ENCODE data around the gene ETV7.
"Not testable (repeated sequence)": the region's sequence is repeated elsewhere in the genome, so short reads cannot be mapped to it uniquely, and the experiment has no call there.

Gene ETV7

GRCh38 chr6:36414481-36414880, 27.0 kb upstream of the ETV7 start:
- H3K4me1 ChIP-seq (ENCODE audit: insufficient read depth, low read length) = no peaks in the 10 kb centered on the region
- H3K9ac ChIP-seq (ENCODE audit: low read length) = no peak overlapping the region
- no peaks in the 10 kb centered on the region for H3K36me3 ChIP-seq (ENCODE audit: insufficient read depth, low read length)
- no peak overlapping the region for H3K27ac ChIP-seq (ENCODE audit: low read depth, low read length)
- no peaks in the 10 kb centered on the region for H3K27me3 ChIP-seq (ENCODE audit: control insufficient read depth in 1 of 2, insufficient read depth in 2 of 2, low read length in 2 of 2)
- no peaks in the 10 kb centered on the region for H3K9me3 ChIP-seq (ENCODE audit: low read length)
- no peak overlapping the region for H3K4me3 ChIP-seq (ENCODE audit: low read depth in 1 of 2, low read length in 2 of 2)

GRCh38 chr6:36413489-36414480, 26.3 kb upstream of the ETV7 start:
- H3K36me3 ChIP-seq (ENCODE audit: insufficient read depth, low read length) = no peaks in the 10 kb centered on the region
- H3K4me3 ChIP-seq (ENCODE audit: low read depth in 1 of 2, low read length in 2 of 2) = no peak overlapping the region
- no peak overlapping the region for H3K9ac ChIP-seq (ENCODE audit: low read length)
- H3K9me3 ChIP-seq (ENCODE audit: low read length) = no peaks in the 10 kb centered on the region
- no peak overlapping the region for H3K27ac ChIP-seq (ENCODE audit: low read depth, low read length)
- H3K27me3 ChIP-seq (ENCODE audit: control insufficient read depth in 1 of 2, insufficient read depth in 2 of 2, low read length in 2 of 2) = no peaks in the 10 kb centered on the region
- H3K4me1 ChIP-seq (ENCODE audit: insufficient read depth, low read length) = no peaks in the 10 kb centered on the region

GRCh38 chr6:36409718-36410117, 22.2 kb upstream of the ETV7 start:
- not testable (repeated sequence) for H3K9me3 ChIP-seq (ENCODE audit: low read length); H3K36me3 ChIP-seq (ENCODE audit: insufficient read depth, low read length); H3K9ac ChIP-seq (ENCODE audit: low read length); H3K4me3 ChIP-seq (ENCODE audit: low read depth in 1 of 2, low read length in 2 of 2); H3K4me1 ChIP-seq (ENCODE audit: insufficient read depth, low read length); H3K27ac ChIP-seq (ENCODE audit: low read depth, low read length); H3K27me3 ChIP-seq (ENCODE audit: control insufficient read depth in 1 of 2, insufficient read depth in 2 of 2, low read length in 2 of 2)

- H3K27ac ChIP-seq (ENCODE audit: low read depth, low read length) = no peak overlapping the region
Measured at GRCh38 chr6:36404164-36404563, 16.7 kb upstream of the ETV7 start.

GRCh38 chr6:36402481-36402880, 15.0 kb upstream of the ETV7 start:
- Histone ChIP-seq H3K4me3 (ENCODE audit: low read depth in 1 of 2, low read length in 2 of 2) (no peak overlapping the region), H3K4me1 (ENCODE audit: insufficient read depth, low read length) (no peaks in the 10 kb centered on the region), H3K9ac (ENCODE audit: low read length) (no peak overlapping the region), H3K27ac (ENCODE audit: low read depth, low read length) (no peak overlapping the region), H3K36me3 (ENCODE audit: insufficient read depth, low read length) (no peaks in the 10 kb centered on the region), H3K9me3 (ENCODE audit: low read length) (no peaks in the 10 kb centered on the region), H3K27me3 (ENCODE audit: control insufficient read depth in 1 of 2, insufficient read depth in 2 of 2, low read length in 2 of 2) (no peaks in the 10 kb centered on the region)

More at GRCh38 chr6:36404164-36404563, 16.7 kb upstream of the ETV7 start:
- H3K27me3 ChIP-seq (ENCODE audit: control insufficient read depth in 1 of 2, insufficient read depth in 2 of 2, low read length in 2 of 2) = no peaks in the 10 kb centered on the region
- H3K9ac ChIP-seq (ENCODE audit: low read length) = no peak overlapping the region
- no peaks in the 10 kb centered on the region for H3K36me3 ChIP-seq (ENCODE audit: insufficient read depth, low read length)
- H3K4me1 ChIP-seq (ENCODE audit: insufficient read depth, low read length) = no peaks in the 10 kb centered on the region
- no peak overlapping the region for H3K4me3 ChIP-seq (ENCODE audit: low read depth in 1 of 2, low read length in 2 of 2)
- H3K9me3 ChIP-seq (ENCODE audit: low read length) = no peaks in the 10 kb centered on the region

GRCh38 chr6:36399970-36400369, 12.5 kb upstream of the ETV7 start:
- H3K36me3 ChIP-seq (ENCODE audit: insufficient read depth, low read length) = no peaks in the 10 kb centered on the region
- no peaks in the 10 kb centered on the region for H3K27me3 ChIP-seq (ENCODE audit: control insufficient read depth in 1 of 2, insufficient read depth in 2 of 2, low read length in 2 of 2)
- no peaks in the 10 kb centered on the region for H3K9me3 ChIP-seq (ENCODE audit: low read length)
- H3K27ac ChIP-seq (ENCODE audit: low read depth, low read length) = no peak overlapping the region
- no peak overlapping the region for H3K9ac ChIP-seq (ENCODE audit: low read length)
- H3K4me3 ChIP-seq (ENCODE audit: low read depth in 1 of 2, low read length in 2 of 2) = no peak overlapping the region
- no peaks in the 10 kb centered on the region for H3K4me1 ChIP-seq (ENCODE audit: insufficient read depth, low read length)

GRCh38 chr6:36392621-36393020, 5.2 kb upstream of the ETV7 start:
- Histone ChIP-seq H3K27ac (ENCODE audit: low read depth, low read length) (no peak overlapping the region), H3K4me3 (ENCODE audit: low read depth in 1 of 2, low read length in 2 of 2) (no peak overlapping the region), H3K4me1 (ENCODE audit: insufficient read depth, low read length) (no peaks in the 10 kb centered on the region), H3K9me3 (ENCODE audit: low read length) (no peaks in the 10 kb centered on the region), H3K9ac (ENCODE audit: low read length) (no peak overlapping the region), H3K27me3 (ENCODE audit: control insufficient read depth in 1 of 2, insufficient read depth in 2 of 2, low read length in 2 of 2) (no peaks in the 10 kb centered on the region), H3K36me3 (ENCODE audit: insufficient read depth, low read length) (no peaks in the 10 kb centered on the region)

GRCh38 chr6:36389353-36389752, 1.9 kb upstream of the ETV7 start:
- no peak overlapping the region for H3K4me3 ChIP-seq (ENCODE audit: low read depth in 1 of 2, low read length in 2 of 2)
- no peak overlapping the region for H3K27ac ChIP-seq (ENCODE audit: low read depth, low read length)
- peaks cover 7% of the 10 kb centered on the region for H3K4me1 ChIP-seq (ENCODE audit: insufficient read depth, low read length)
- no peaks in the 10 kb centered on the region for H3K36me3 ChIP-seq (ENCODE audit: insufficient read depth, low read length)
- H3K27me3 ChIP-seq (ENCODE audit: control insufficient read depth in 1 of 2, insufficient read depth in 2 of 2, low read length in 2 of 2) = no peaks in the 10 kb centered on the region
- no peaks in the 10 kb centered on the region for H3K9me3 ChIP-seq (ENCODE audit: low read length)
- H3K9ac ChIP-seq (ENCODE audit: low read length) = no peak overlapping the region

GRCh38 chr6:36386495-36387439, 702 bp downstream of the ETV7 start:
- Histone ChIP-seq H3K9ac (ENCODE audit: low read length) (peak overlapping the region; percentile 62), H3K36me3 (ENCODE audit: insufficient read depth, low read length) (no peaks in the 10 kb centered on the region), H3K4me1 (ENCODE audit: insufficient read depth, low read length) (peaks cover 7% of the 10 kb centered on the region), H3K4me3 (ENCODE audit: low read depth in 1 of 2, low read length in 2 of 2) (peak overlapping the region; percentile 86 to 87), H3K9me3 (ENCODE audit: low read length) (no peaks in the 10 kb centered on the region), H3K27ac (ENCODE audit: low read depth, low read length) (peak overlapping the region; percentile 21), H3K27me3 (ENCODE audit: control insufficient read depth in 1 of 2, insufficient read depth in 2 of 2, low read length in 2 of 2) (no peaks in the 10 kb centered on the region)

GRCh38 chr6:36384095-36384494, 3.4 kb downstream of the ETV7 start:
- Histone ChIP-seq H3K36me3 (ENCODE audit: insufficient read depth, low read length) (no peaks in the 10 kb centered on the region), H3K4me1 (ENCODE audit: insufficient read depth, low read length) (peaks cover 7% of the 10 kb centered on the region), H3K4me3 (ENCODE audit: low read depth in 1 of 2, low read length in 2 of 2) (no peak overlapping the region), H3K9me3 (ENCODE audit: low read length) (no peaks in the 10 kb centered on the region), H3K27ac (ENCODE audit: low read depth, low read length) (no peak overlapping the region), H3K27me3 (ENCODE audit: control insufficient read depth in 1 of 2, insufficient read depth in 2 of 2, low read length in 2 of 2) (no peaks in the 10 kb centered on the region), H3K9ac (ENCODE audit: low read length) (no peak overlapping the region)

- no peak overlapping the region for H3K9ac ChIP-seq (ENCODE audit: low read length)
- H3K4me3 ChIP-seq (ENCODE audit: low read depth in 1 of 2, low read length in 2 of 2) = no peak overlapping the region
- H3K9me3 ChIP-seq (ENCODE audit: low read length) = no peaks in the 10 kb centered on the region
- no peak overlapping the region for H3K27ac ChIP-seq (ENCODE audit: low read depth, low read length)
- peaks cover 7% of the 10 kb centered on the region for H3K4me1 ChIP-seq (ENCODE audit: insufficient read depth, low read length)
- H3K27me3 ChIP-seq (ENCODE audit: control insufficient read depth in 1 of 2, insufficient read depth in 2 of 2, low read length in 2 of 2) = no peaks in the 10 kb centered on the region
- no peaks in the 10 kb centered on the region for H3K36me3 ChIP-seq (ENCODE audit: insufficient read depth, low read length)
Measured at GRCh38 chr6:36383606-36384005, 3.9 kb downstream of the ETV7 start.

Measured in muscle layer of colon (tissue), 2 donors.